Stimulated activated CD4-positive, alpha-beta T cell treated with anti-CD3 and anti-CD28 coated beads, Interleukin-2, amount 100 ng/mL, for 4 hours (primary cell): Measurements from ENCODE around the gene NLRC3.

Experiments used
- DNase-seq: peaks from one replicate; pipeline ENCODE4 v3.0.0-alpha.2; 2020; ENCODE audit warnings: low read depth

NLRC3 gene

DNA sequence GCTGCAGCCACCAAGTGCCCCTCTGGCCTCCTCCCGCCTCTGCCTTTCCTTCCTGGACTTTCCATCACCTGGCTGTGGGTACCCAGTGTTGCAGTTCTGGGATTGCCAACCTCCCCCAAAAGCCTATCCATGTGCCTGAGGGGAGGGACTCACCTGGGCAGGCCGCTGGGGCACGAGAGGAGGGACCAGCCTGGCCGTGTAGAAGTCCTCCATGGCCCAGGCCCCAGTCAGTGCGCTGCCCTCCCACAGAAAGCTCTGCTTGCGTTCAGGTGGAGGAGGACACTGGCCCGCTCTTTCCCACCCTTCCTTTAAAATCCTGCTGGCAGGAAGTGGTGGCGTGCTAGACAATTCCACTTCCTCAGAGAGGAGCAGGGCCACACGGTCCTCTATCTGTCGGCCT, 20.0 kb upstream of the NLRC3 start:
- no peak for DNase-seq

DNA sequence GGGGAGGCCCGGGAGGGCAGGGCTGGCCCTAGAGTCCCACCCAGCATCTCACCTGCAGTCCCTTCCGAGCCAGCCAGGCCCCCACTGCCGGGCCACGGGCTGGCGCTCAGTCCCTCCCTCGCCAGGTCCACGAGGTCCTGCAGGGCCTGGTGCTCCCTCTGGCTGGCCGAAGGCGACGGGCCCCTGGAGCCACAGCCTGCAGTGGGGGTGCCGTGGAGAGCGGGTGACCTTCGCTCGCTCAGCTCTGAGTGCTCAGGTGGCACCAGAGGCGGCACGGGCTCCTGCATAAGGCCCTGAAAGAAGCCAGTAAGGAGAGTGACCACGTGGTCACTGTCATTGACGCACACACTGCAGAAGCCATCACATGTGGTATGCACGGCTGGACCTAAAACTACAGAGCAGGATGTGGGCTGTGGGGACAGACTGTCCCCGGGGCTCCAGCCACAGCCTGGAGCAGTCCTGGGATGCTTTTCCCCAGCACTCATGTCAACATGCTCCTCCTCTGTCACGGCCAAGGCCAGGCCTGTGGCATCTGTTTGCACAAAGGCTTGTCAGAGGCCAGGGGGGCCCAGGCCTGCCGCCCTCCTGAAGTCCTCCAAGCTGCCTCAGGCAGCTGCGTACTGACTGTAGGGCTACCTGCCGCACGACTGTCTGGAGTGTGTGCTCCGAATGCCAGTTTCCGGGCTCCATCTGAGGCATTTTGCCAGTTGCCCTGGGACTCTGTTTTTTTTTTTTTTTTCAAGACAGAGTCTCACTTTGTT, 19.1 kb upstream of the NLRC3 start:
- DNase-seq: no peak

DNA sequence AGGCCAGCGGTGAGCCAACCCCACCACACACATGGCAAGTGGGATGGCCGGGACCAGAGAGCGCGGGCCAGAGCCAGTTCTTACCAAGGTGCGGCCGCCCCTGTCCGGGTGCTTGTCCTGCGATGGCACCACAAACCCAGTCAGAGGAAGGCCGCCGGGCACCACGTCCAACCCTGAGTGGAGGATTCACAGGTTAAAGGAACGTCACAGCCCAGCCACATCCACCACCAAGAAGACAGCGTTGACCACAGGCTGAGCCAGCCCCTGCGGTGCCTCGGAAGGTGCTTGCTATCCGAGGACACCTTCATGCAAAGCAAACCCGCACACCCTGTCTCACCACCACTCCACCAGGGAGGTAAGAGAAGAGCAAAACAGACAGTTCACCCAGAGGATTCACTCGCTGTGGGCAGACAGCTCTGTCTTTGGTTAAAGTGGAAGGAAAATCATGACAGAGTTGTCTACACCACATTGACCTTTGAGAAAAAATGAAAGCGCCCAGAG, 18.4 kb upstream of the NLRC3 start:
- no peak for DNase-seq

DNA sequence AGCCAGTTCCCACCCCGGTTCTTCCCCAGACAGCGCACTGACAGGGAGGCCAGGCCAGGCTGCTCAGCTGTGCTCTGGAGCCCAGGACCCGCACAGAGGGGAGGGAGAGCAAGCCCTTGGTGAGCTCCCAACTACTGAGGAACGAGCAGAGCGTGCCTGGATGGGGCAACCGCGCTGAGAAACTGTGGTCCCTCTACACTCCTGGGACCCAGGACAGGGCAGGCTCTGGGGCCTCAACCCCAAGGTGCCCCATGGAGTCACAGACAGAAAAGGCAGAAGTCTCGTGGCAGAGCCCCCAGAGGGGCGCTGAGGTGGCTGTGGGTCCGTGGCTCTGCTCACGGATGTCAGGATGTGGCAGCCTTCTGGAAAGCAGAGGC, 17.9 kb upstream of the NLRC3 start:
- no peak for DNase-seq

DNA sequence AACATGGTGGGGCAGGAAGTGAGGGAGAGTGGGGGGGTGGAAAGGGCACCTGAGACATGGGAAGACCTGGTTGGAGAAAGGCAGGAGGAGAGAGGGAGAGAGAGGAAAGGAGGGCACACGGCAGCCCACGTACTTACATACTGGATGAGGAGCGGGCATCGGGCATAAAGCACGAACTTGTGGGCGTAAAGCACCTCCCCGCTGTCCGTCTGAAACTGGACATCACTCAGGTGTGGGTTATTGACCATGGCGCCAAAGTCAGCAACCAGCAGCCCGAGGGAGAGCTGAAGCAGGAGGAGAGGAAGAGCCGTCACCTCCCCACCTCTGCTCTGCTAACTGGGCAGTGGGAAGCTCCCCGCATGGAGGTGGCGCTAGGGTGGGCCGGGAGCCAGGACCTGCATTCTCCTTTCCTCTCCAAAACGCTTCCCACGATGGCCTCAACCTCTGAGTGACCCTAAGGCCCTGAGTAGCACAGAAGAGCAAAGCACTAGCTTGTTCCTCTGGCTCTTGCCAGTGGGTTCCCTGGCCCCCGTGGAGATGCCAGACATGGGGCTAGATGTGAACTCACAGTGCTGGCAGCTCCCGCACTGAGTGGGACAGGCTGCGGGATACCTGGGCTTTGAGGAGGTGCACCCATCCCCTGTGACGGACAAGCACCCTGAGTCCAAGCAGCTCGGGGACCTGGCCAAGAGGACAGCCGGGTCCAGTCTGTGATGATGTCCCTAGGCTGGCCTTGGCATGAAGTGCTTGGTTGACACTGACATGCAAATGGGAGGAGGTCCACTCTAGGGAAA, 17.3 kb upstream of the NLRC3 start:
- DNase-seq: no peak

DNA sequence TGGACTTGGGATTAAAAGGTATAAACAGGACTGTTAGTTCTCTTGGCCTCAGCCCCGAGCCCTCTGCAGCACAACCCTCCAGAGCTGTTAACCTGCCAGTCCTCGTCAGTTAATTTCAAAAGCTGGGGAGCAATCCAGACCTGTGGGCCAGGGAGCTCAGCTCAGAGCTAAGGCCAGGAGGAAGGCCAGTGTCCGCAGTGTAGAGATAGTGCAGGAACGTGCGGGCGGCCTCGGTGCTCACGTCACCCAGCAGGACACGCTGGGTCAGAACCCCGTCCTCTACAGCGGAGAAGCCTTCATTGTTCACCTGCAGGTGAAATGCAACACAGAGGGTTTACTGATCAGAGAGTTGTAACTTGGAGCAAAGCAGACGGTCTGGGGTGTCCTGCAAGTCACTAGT, 15.4 kb upstream of the NLRC3 start:
- no peak for DNase-seq

DNA sequence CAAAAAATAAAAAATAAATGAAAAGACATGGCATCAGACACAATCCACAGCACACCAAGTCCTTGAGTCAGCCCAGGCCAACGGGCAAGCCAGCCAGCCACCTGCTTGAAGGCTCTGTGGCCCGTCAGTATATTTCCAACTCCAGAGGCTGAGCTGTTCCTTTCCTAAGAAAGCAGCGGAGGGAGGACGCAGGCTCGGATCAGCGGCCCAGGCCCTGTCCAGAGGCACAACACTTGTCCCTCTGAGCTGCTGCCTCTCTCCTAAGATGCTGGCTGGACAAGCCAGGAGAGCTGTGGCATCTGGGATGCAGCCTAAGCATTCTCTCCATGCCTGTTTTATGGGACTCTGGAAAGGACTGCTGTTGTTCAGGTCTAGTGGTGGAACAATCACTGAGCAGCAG, 14.8 kb upstream of the NLRC3 start:
- no peak for DNase-seq

DNA sequence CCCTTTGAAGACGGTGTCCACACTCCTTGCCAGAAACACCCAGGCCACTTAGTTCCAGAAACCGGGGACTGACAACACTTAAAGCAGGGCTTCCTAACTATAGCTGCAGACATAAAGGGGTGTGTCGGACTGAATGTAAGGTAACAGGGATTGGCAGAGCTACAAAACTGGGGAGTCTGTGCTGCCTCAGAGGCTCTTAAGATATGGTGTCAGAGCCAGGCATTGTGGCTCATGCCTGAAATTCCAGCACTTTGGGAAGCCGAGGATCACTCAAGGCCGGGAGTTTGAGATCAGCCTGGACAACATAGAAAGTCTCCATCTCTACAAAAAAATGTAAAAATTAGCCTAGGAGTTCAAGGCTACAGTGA, 14.2 kb upstream of the NLRC3 start:
- DNase-seq: no peak

DNA sequence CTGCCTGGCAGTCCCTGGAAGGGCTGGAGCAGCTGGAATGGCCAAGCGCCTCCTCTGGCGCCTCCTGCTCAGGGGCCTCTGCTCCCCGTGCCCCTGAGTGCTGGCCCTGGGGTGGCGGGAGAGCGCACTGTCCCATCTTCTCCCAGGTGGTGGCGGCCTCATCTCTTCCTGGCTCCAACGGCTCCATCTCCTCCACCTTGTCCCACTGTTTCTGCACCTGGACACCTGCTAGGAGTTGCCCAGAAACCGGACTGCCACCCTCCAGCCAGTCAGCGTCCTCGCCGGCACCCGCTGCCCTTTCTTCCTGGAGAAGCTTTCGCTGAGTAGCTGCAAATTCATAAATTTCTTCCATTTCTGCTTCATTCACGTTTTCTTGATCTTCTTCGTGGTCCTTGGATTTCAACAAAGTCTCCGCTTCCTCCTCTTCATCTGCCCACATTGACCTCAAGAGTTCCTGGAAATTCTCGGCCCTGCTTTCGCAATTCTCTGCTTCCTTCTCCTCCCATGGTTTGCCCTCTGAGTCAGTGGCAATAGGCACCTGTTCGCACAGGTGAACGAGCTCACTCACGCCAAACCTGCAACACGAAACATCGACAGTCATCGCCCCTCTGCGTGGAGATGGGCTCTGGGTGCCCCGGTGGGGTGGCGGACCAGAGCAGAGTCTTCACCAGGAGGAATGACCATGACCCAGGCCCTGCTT, 13.7 kb upstream of the NLRC3 start:
- DNase-seq: no peak

DNA sequence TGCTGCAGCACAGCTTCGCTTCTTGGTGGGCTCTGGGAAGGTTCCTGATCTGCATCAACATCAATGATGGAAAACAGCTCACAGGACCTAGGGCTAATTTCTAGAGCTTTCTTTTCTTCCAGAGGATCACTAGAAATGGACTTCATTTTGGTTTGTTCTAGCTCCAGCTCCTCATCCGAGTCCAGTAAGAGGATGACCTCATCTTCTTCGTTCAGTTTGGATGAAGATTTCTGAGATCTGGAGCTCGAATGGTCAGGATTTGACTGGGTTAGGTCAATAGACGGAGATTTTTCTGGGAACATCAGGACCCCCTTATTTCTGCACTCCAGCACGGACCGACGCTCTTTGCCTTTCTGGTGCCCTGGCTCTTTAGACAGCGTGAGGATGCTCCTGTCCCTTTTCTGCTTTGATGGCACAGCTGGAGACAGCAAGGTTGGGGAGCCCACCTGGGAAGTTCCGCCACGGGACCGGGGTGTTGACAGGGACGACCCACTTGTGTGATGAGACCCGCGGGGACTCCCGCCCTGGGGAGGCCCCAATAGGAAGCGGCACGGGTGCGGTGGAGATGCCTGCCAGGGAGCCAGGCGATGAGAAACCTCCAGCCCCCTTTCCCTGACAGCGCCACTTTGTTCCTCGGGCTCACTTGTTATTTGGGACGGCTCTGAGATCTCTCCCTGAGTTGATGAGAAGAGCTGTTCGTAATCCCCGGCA, 12.9 kb upstream of the NLRC3 start:
- DNase-seq: no peak

DNA sequence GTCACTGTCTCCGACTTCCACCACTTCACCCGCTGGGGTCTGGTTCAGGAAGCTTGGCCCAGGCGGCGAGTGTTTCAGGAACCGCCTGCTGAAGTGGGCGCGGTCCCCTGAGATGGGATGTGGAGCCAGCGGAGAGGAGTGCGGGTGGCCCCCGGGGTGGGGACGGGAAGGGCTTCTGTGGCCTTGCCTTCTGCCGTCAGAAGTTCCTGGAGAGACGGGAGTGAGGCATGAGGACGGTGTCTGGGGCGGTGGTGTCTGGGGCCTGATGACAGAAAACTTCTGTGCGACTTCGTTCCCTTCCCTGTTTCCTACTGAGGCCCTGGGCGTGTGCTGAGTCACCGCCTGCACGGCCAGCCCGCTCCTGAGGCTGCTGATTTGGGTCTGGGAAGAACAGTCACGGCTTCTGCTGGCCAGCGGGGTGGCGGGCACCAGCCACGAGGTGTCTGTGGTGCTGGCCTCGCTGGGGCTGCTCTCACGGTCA, 12.3 kb upstream of the NLRC3 start:
- DNase-seq: no peak

DNA sequence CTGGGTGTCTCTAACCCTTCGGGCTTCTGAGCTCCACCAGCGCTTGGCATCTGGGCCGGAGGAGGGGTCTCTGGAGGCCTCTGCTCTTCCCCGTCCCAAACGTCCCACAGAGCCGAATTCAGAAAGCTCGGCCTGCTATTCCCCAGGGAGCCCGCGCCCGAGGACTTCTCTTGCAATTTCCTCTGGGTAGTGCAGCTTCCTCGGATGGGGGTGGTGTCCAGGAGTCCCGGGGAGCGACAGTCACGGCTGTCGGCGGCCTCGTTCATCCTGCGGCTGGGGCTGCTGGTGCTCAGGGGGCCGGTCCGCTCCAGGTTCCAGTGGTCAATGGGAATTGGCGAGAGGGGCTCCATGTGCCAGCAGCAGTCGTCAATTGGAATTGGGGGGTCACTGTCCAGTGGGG, 11.8 kb upstream of the NLRC3 start:
- DNase-seq: no peak

DNA sequence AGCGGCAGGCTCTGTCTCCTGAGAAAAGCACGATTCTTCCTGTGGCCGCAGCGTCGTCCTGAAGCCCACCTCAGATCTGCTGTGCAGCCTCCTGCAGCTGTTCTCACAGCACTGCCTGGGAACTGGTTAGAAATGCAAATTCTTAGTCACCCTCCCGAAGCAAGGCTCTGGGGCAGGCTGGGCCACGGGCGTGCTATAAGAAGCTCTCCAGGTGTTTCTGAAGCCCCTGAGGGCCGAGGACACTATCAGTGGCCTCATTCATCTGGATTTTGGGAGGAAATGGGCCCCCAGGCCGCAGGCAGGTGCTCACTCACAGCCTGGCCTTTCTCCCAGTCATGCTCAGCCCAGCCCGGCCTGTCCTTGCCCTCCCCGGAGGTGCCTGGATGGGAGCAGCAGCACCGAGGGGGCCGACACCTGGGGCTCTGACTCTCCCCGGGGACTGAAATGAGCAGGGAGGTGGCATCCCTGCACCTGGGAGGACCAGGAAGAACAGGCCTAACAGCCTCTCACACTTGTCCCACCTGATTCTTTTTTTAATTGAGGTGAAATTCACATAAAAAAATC, 10.4 kb upstream of the NLRC3 start:
- DNase-seq: no peak

DNA sequence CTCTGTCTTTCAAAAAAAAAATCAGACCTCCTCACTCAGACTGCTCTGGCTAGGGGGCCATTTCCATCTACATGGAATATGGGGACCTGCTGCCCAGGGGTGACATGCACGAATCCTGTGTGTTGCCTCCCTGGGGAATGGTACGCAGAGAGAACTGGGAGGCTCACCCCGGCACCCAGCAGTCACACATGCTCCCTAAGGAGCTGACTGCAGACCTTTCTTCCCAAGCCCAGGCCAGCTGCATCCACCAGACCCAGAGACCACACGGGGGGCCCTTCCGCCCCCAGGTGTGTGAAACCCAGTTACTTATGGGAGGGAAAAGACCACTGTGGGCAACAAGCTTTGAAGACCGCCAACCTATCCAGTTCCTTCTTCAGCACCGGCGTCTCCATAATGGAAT, 7.2 kb upstream of the NLRC3 start:
- no peak for DNase-seq

DNA sequence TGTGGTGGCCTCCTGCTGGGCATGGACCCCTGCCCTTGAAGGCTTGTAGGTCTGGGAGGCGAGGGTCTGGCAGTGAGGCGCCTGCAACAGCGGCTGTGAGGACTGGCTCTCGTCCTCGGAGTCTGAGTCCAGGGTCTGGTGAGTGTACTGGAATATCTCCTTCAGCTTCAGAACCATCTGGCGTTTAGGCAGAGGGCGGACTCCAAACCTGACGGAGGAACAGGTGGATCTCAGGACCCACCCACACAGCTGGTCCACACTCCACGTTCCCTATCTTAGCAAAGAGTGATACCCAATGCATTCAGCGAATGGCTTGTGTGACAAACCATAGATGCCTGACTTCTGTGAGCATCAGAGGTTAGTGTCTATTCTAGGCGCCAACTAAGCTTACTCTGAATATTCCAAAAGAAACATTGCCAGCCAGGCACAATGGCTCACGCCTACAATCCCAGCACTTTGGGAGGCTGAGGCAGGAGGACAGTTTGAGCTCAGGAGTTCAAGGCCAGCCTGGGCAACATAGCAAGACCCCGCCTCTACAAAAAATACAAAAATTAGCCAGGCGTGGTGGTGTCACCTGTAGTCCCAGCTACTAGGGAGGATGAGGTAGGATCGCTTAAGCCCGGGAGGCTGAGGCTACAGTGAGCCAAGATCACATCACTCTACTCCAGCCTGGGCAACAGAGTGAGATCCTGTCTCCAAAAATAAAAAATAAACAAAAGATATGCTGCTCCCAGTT, 6.3 kb upstream of the NLRC3 start:
- DNase-seq: no peak

DNA sequence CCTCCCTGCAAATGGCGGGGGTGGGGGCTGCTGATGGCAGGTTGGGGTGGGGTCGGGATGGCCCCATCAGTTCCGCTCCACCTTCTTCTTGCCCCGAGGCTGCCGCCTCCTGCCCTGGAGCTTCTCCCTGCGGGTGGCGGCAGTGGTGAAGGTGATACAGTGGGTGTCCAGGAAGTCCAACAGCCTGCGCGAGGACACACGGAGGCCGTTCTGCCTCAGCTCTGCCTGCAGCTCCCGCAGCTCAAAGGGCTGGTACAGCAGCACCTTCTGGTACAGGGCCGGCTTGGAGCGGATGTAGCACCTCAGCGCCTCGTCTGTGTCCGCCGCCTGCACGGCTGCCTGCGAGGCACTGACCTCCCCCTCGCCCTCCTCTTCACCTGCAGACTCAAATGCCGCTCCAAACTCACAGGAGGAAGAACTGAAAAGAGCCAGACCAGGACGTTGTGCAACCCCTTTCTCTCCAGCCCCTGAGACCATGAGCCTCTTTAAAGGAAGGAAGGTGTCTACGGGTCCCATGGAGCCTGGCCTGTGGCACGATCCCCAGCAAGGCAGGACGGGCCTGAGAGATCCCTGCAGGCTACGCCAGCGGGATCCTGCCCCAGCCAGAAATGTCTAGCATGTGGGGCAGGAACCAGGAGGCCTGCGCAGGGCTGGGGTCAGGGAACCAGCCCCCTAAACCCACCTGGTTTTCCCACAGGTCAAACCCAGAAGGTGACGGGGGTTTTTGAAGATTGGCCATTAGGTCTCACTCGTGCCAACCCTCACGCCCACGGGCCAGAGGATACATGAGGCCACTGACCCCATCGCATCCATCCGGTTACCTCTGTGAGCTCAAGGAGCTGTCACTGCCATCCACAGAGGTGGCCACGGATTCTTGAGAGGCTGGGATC, 5.3 kb upstream of the NLRC3 start:
- no peak for DNase-seq

DNA sequence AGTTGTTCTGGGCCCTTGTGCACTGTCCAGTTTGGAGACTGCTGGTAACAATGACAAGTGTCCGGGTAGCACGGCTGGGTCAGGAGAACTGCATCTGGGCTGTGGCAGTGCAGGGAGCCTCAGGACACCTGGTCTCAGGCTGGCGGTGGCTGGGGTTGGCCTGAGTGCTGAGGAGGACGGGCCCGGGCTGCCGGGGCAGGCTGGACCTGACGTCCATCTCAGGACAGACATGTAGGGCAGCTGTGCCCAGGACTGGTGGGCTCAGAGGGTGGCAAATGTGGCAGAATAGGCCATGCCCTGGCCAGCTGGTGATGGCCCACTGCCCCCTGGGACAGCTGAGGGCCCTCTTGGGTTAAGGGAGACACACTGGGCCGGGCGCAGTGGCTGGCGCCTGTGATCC, 4.2 kb upstream of the NLRC3 start:
- DNase-seq: no peak

DNA sequence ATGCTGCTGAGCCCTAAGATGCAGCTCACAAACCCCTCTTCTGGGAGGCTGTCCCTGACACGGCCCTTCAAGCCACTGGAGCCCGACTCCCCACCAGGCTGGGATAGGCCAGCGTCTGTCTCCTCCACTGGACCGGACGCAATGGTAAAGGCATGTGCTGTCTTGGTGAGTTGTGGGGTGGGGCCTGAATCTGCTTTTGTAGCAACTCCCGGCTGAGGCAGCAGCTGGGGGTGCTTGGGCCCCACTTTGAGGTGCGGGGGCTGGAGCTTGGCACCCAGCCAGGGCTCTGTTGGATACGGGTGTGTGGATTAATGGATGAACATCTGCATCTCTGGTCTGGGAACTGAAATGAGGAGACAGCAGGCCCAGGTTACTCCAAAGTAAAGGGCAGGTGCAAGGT, 3.5 kb upstream of the NLRC3 start:
- DNase-seq: no peak

DNA sequence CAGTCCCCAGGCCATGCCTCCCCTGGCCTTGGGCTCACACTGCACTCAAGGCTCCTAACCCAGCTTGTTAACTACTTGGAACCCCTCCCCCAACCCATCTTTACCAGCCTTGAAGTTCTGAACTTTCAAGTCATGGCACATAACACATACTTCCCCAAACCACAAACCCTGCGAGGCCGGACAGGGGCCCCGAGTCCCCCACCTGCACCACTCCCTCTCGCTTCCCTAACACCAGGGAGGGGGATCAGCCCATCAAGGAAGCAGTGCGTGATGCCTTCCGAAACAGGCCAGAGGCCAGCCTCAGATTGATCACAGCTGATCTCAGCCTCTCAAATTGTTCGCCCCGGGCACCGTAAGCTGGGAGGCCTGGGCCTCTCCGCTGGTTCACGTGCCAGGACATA, 3.0 kb upstream of the NLRC3 start:
- DNase-seq: no peak

DNA sequence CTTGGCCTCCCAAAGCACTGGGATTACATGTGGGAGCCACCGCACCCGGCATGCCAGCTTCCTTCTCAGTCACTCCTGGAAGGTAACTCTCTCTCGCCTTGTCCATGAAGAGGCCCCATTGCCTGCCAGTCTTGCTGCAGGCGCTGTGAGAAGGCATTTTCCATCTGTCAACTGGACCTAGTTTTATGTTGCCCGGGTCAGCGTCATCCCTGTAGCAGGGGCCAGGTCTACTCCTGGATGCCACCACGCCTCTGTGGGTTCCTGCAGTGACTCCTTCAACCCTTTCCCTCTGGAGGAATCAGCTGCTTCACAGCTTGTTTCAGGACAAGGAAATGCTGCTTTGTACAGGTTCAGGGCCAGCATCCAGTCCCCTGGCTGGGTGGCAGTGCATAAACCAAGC, 2.6 kb upstream of the NLRC3 start:
- no peak for DNase-seq
